ENCODE results near the gene SOWAHD.
"Not testable (repeated sequence)": the region's sequence is repeated elsewhere in the genome, so short reads cannot be mapped to it uniquely, and the experiment has no call there.

The SOWAHD gene

GRCh38 chrX:119745283-119745848 lies 13.0 kb upstream of the SOWAHD start:
- Histone ChIP-seq H3K4me1 (ENCODE audit: control insufficient read depth, insufficient read depth, low read depth, low read length) (no peaks in the 10 kb centered on the region), H2BK5ac (ENCODE audit: low read depth, low read length, poor library complexity, severe bottlenecking) (no peak overlapping the region), H3K14ac (ENCODE audit: low read length in 2 of 2) (no peak overlapping the region), H3K36me3 (ENCODE audit: control insufficient read depth in 1 of 2, insufficient read depth in 2 of 2, low read depth in 1 of 2, low read length in 2 of 2) (no peaks in the 10 kb centered on the region), H3K9me3 (ENCODE audit: control insufficient read depth, low read length) (no peaks in the 10 kb centered on the region), H2AK5ac (ENCODE audit: low read length, severe bottlenecking) (no peak overlapping the region), H2BK15ac (ENCODE audit: low read depth, poor library complexity, severe bottlenecking) (no peak overlapping the region), H2BK12ac (ENCODE audit: low read length in 2 of 2) (no peak overlapping the region), H4K91ac (ENCODE audit: low read length) (no peak overlapping the region), H4K8ac (ENCODE audit: low read length) (no peak overlapping the region), H3K9ac (ENCODE audit: low read length) (no peak overlapping the region), H3K27me3 (ENCODE audit: control insufficient read depth in 1 of 2, insufficient read depth in 1 of 2, low read length in 2 of 2) (peaks cover 0 to 5% of the 10 kb centered on the region in 2 experiments), H3K4ac (ENCODE audit: low read depth in 1 of 2, low read length in 2 of 2) (no peak overlapping the region), H2AFZ (ENCODE audit: low read depth, low read length) (no peak overlapping the region), H3K4me2 (ENCODE audit: low read length, poor library complexity, severe bottlenecking) (no peak overlapping the region), H3K79me1 (replicated peaks; ENCODE audit: low read length, poor library complexity, severe bottlenecking) (no peaks in the 10 kb centered on the region), H2BK120ac (ENCODE audit: low read depth, low read length) (no peak overlapping the region), H3K23ac (ENCODE audit: low read length in 2 of 2) (no peak overlapping the region), H3K4me3 (ENCODE audit: insufficient read depth in 1 of 2, low read depth in 1 of 2, low read length in 2 of 2) (no peak overlapping the region), H3K27ac (ENCODE audit: low read length, poor library complexity, severe bottlenecking) (no peak overlapping the region), H3K18ac (ENCODE audit: low read depth in 1 of 2, low read length in 2 of 2) (no peak overlapping the region)
- DNase-seq: no peak
- WGBS: 92% methylated on average over 2 of the region's 4 CpGs

DNA sequence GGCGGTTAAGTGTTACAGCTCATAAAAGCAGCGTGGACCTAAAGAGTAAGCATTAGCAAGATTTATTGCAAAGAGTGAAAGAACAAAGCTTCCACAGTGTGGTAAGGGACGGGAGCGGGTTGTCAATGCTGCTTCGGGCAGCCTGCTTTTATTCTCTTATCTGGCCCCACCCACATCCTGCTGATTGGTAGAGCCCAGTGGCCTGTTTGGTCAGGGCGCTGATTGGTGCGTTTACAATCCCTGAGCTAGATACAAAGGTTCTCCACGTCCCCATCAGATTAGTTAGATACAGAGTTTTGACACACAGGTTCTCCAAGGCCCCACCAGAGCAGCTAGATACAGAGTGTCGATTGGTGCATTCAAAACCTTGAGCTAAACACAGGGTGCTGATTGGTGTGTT lies 8.3 kb upstream of the SOWAHD start:
- not testable (repeated sequence) for H4K8ac ChIP-seq (ENCODE audit: low read length); DNase-seq; H3K4me2 ChIP-seq (ENCODE audit: low read length, poor library complexity, severe bottlenecking); H3K36me3 ChIP-seq (ENCODE audit: control insufficient read depth in 1 of 2, insufficient read depth in 2 of 2, low read depth in 1 of 2, low read length in 2 of 2); H3K14ac ChIP-seq (ENCODE audit: low read length in 2 of 2); H3K9ac ChIP-seq (ENCODE audit: low read length); H2BK5ac ChIP-seq (ENCODE audit: low read depth, low read length, poor library complexity, severe bottlenecking); H3K9me3 ChIP-seq (ENCODE audit: control insufficient read depth, low read length); H2BK120ac ChIP-seq (ENCODE audit: low read depth, low read length); H2BK15ac ChIP-seq (ENCODE audit: low read depth, poor library complexity, severe bottlenecking); H3K18ac ChIP-seq (ENCODE audit: low read depth in 1 of 2, low read length in 2 of 2); H3K27me3 ChIP-seq (ENCODE audit: control insufficient read depth in 1 of 2, insufficient read depth in 1 of 2, low read length in 2 of 2); H3K27ac ChIP-seq (ENCODE audit: low read length, poor library complexity, severe bottlenecking); H3K79me1 ChIP-seq (replicated peaks; ENCODE audit: low read length, poor library complexity, severe bottlenecking); H2AFZ ChIP-seq (ENCODE audit: low read depth, low read length); H2BK12ac ChIP-seq (ENCODE audit: low read length in 2 of 2); H4K91ac ChIP-seq (ENCODE audit: low read length); H3K4ac ChIP-seq (ENCODE audit: low read depth in 1 of 2, low read length in 2 of 2); H2AK5ac ChIP-seq (ENCODE audit: low read length, severe bottlenecking); H3K23ac ChIP-seq (ENCODE audit: low read length in 2 of 2); H3K4me3 ChIP-seq (ENCODE audit: insufficient read depth in 1 of 2, low read depth in 1 of 2, low read length in 2 of 2); H3K4me1 ChIP-seq (ENCODE audit: control insufficient read depth, insufficient read depth, low read depth, low read length)
- 89% methylated on average over 5 of the region's 9 CpGs for WGBS

- H3K4me2 ChIP-seq (ENCODE audit: low read length, poor library complexity, severe bottlenecking); H3K27me3 ChIP-seq (ENCODE audit: control insufficient read depth in 1 of 2, insufficient read depth in 1 of 2, low read length in 2 of 2); H2BK120ac ChIP-seq (ENCODE audit: low read depth, low read length); H2BK5ac ChIP-seq (ENCODE audit: low read depth, low read length, poor library complexity, severe bottlenecking); H2BK12ac ChIP-seq (ENCODE audit: low read length in 2 of 2); H3K27ac ChIP-seq (ENCODE audit: low read length, poor library complexity, severe bottlenecking); H3K4ac ChIP-seq (ENCODE audit: low read depth in 1 of 2, low read length in 2 of 2); H3K79me1 ChIP-seq (replicated peaks; ENCODE audit: low read length, poor library complexity, severe bottlenecking); H3K4me3 ChIP-seq (ENCODE audit: insufficient read depth in 1 of 2, low read depth in 1 of 2, low read length in 2 of 2); H2AK5ac ChIP-seq (ENCODE audit: low read length, severe bottlenecking); H3K18ac ChIP-seq (ENCODE audit: low read depth in 1 of 2, low read length in 2 of 2); DNase-seq; H3K4me1 ChIP-seq (ENCODE audit: control insufficient read depth, insufficient read depth, low read depth, low read length); H3K9ac ChIP-seq (ENCODE audit: low read length); H4K91ac ChIP-seq (ENCODE audit: low read length); H3K14ac ChIP-seq (ENCODE audit: low read length in 2 of 2); H2BK15ac ChIP-seq (ENCODE audit: low read depth, poor library complexity, severe bottlenecking); H3K23ac ChIP-seq (ENCODE audit: low read length in 2 of 2); H2AFZ ChIP-seq (ENCODE audit: low read depth, low read length); H4K8ac ChIP-seq (ENCODE audit: low read length); H3K9me3 ChIP-seq (ENCODE audit: control insufficient read depth, low read length); H3K36me3 ChIP-seq (ENCODE audit: control insufficient read depth in 1 of 2, insufficient read depth in 2 of 2, low read depth in 1 of 2, low read length in 2 of 2): not testable (repeated sequence)
- WGBS: no CpG with 5 or more reads among the region's 27 CpGs
These were observed 7.6 kb upstream of the SOWAHD start for GRCh38 chrX:119750751-119751150.

DNA sequence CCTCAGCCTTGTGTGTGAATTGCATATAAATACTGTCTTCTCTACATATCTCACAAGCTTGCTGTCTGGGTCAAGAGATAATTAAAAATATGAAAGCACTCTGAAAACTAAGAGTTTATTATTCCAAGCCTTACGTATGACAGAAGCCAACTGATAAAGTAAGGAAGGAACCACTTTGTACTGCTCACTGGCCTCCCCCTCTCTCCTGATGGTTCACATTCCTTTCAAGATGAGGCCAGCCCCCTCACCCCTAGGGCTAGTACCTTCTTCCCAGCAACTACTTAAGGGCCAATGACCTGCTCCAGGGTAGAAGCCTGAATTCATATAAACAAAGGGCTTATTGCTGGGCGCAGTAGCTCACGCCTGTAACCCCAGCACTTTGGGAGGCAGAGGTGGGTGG lies 5.4 kb upstream of the SOWAHD start:
- no peak for DNase-seq
- H2AFZ ChIP-seq (ENCODE audit: low read depth, low read length): no peak overlapping the region
- H3K4ac ChIP-seq (ENCODE audit: low read depth in 1 of 2, low read length in 2 of 2): no peak overlapping the region
- H2BK12ac ChIP-seq (ENCODE audit: low read length in 2 of 2): no peak overlapping the region
- H3K23ac ChIP-seq (ENCODE audit: low read length in 2 of 2): no peak overlapping the region
- H2BK5ac ChIP-seq (ENCODE audit: low read depth, low read length, poor library complexity, severe bottlenecking): no peak overlapping the region
- no peak overlapping the region for H2AK5ac ChIP-seq (ENCODE audit: low read length, severe bottlenecking)
- no peaks in the 10 kb centered on the region for H3K36me3 ChIP-seq (ENCODE audit: control insufficient read depth in 1 of 2, insufficient read depth in 2 of 2, low read depth in 1 of 2, low read length in 2 of 2)
- no peak overlapping the region for H3K27ac ChIP-seq (ENCODE audit: low read length, poor library complexity, severe bottlenecking)
- H3K4me3 ChIP-seq (ENCODE audit: insufficient read depth in 1 of 2, low read depth in 1 of 2, low read length in 2 of 2): no peak overlapping the region
- no peaks in the 10 kb centered on the region for H3K9me3 ChIP-seq (ENCODE audit: control insufficient read depth, low read length)
- peaks cover 0 to 19% of the 10 kb centered on the region in 2 experiments for H3K27me3 ChIP-seq (ENCODE audit: control insufficient read depth in 1 of 2, insufficient read depth in 1 of 2, low read length in 2 of 2)
- no peak overlapping the region for H3K18ac ChIP-seq (ENCODE audit: low read depth in 1 of 2, low read length in 2 of 2)
- H4K91ac ChIP-seq (ENCODE audit: low read length): no peak overlapping the region
- H4K8ac ChIP-seq (ENCODE audit: low read length): no peak overlapping the region
- no peak overlapping the region for H3K9ac ChIP-seq (ENCODE audit: low read length)
- WGBS: 85% methylated on average over 1 of the region's 3 CpGs
- peaks cover 2% of the 10 kb centered on the region for H3K4me1 ChIP-seq (ENCODE audit: control insufficient read depth, insufficient read depth, low read depth, low read length)
- H2BK15ac ChIP-seq (ENCODE audit: low read depth, poor library complexity, severe bottlenecking): no peak overlapping the region
- no peak overlapping the region for H3K14ac ChIP-seq (ENCODE audit: low read length in 2 of 2)
- H3K4me2 ChIP-seq (ENCODE audit: low read length, poor library complexity, severe bottlenecking): no peak overlapping the region
- H2BK120ac ChIP-seq (ENCODE audit: low read depth, low read length): no peak overlapping the region
- no peaks in the 10 kb centered on the region for H3K79me1 ChIP-seq (replicated peaks; ENCODE audit: low read length, poor library complexity, severe bottlenecking)

Data from mesenchymal stem cell (in vitro differentiated cells and primary cell).